ENCODE data around the gene DYDC2.

The DYDC2 gene

GRCh38 chr10:80371467-80371866, 14.9 kb downstream of the DYDC2 start:
- no peak for DNase-seq (ENCODE audit: low read depth in 2 of 2)

GRCh38 chr10:80372675-80373074, 16.1 kb downstream of the DYDC2 start:
- no peak for DNase-seq (ENCODE audit: low read depth in 2 of 2)

- DNase-seq (ENCODE audit: low read depth in 2 of 2), result no peak
Observed at GRCh38 chr10:80373502-80373901, 16.9 kb downstream of the DYDC2 start.

- DNase-seq (ENCODE audit: low read depth in 2 of 2), result no peak
Observed at GRCh38 chr10:80379701-80380100, 23.1 kb downstream of the DYDC2 start.

- DNase-seq (ENCODE audit: low read depth in 2 of 2), result no peak
Observed at GRCh38 chr10:80380185-80380584, 23.6 kb downstream of the DYDC2 start.

- DNase-seq (ENCODE audit: low read depth in 2 of 2), result no peak
Observed at GRCh38 chr10:80382989-80383388, 26.4 kb downstream of the DYDC2 start.

- no peak for DNase-seq (ENCODE audit: low read depth in 2 of 2)
Observed at GRCh38 chr10:80390740-80391139, 34.2 kb downstream of the DYDC2 start.

- DNase-seq (ENCODE audit: low read depth in 2 of 2), result no peak
Observed at GRCh38 chr10:80392250-80392649, 35.7 kb downstream of the DYDC2 start.

GRCh38 chr10:80394358-80394916, 37.9 kb downstream of the DYDC2 start:
- DNase-seq (ENCODE audit: low read depth in 2 of 2), result no peak

- DNase-seq (ENCODE audit: low read depth in 2 of 2), result no peak
Observed at GRCh38 chr10:80397014-80397413, 40.4 kb downstream of the DYDC2 start.

- DNase-seq (ENCODE audit: low read depth in 2 of 2), result no peak
Observed at GRCh38 chr10:80400136-80400804, 43.7 kb downstream of the DYDC2 start.

- DNase-seq (ENCODE audit: low read depth in 2 of 2), result no peak
Observed at GRCh38 chr10:80405035-80405434, 48.5 kb downstream of the DYDC2 start.

- DNase-seq (ENCODE audit: low read depth in 2 of 2), result no peak
Observed at GRCh38 chr10:80405626-80406025, 49.0 kb downstream of the DYDC2 start.

GRCh38 chr10:80406204-80406603, 49.6 kb downstream of the DYDC2 start:
- no peak for DNase-seq (ENCODE audit: low read depth in 2 of 2)

GRCh38 chr10:80407812-80408241, 51.2 kb downstream of the DYDC2 start:
- peak; percentile 37 to 49 for DNase-seq (ENCODE audit: low read depth in 2 of 2)

GRCh38 chr10:80408242-80409101, 51.9 kb downstream of the DYDC2 start, which contains the start of gene PRXL2A:
Gene PRXL2A (plus strand): TSS chr10:80408551. CDS start chr10:80420468, 11,917 bp downstream.
- DNase-seq (ENCODE audit: low read depth in 2 of 2), result peak; percentile 80 to 82

GRCh38 chr10:80409121-80409520, 52.5 kb downstream of the DYDC2 start:
- no peak for DNase-seq (ENCODE audit: low read depth in 2 of 2)

GRCh38 chr10:80410122-80410521, 53.5 kb downstream of the DYDC2 start:
- DNase-seq (ENCODE audit: low read depth in 2 of 2), result no peak

GRCh38 chr10:80410578-80411145, 54.1 kb downstream of the DYDC2 start:
- no peak for DNase-seq (ENCODE audit: low read depth in 2 of 2)

GRCh38 chr10:80411267-80411668, 54.7 kb downstream of the DYDC2 start:
- no peak for DNase-seq (ENCODE audit: low read depth in 2 of 2)

- no peak for DNase-seq (ENCODE audit: low read depth in 2 of 2)
Observed at GRCh38 chr10:80411681-80412220, 55.2 kb downstream of the DYDC2 start.

GRCh38 chr10:80412486-80412885, 55.9 kb downstream of the DYDC2 start:
- DNase-seq (ENCODE audit: low read depth in 2 of 2), result no peak

Measured in stimulated activated CD8-positive, alpha-beta memory T cell treated with anti-CD3 and anti-CD28 coated beads, Interleukin-2, amount 100 ng/mL, for 48 hours (primary cell).